K562 (cell line): ENCODE data around the gene AHNAK. TPM values are rescaled to one million over a fixed set of nuclear protein-coding genes. Genes with fewer than 3 reads are reported as not detected.

ENCODE experiments used
- DNMT1 ChIP-seq: fragments of 450-650 bp; IDR thresholded peaks from 2 replicates; pipeline ENCODE4 v1.6.1; 2016; ENCODE audit warnings: antibody characterized with exemption, mild to moderate bottlenecking
- PCBP2 ChIP-seq: fragments of 200-400 bp; formaldehyde crosslinking; IDR thresholded peaks from 2 replicates; pipeline ENCODE4 v1.6.1; 2018; ENCODE audit warnings: low read length, low read depth, mild to moderate bottlenecking, moderate library complexity; ENCODE audit not compliant: poor library complexity, severe bottlenecking
- PHF8 ChIP-seq: fragments of 200-600 bp; sonication (generic); IDR thresholded peaks from 2 replicates; pipeline ENCODE4 v1.6.1; 2012; ENCODE audit warnings: mixed run types, mild to moderate bottlenecking, inconsistent platforms, low read length, moderate library complexity, borderline replicate concordance
- POU5F1 ChIP-seq: fragments of 150-350 bp; IDR thresholded peaks from 2 replicates; pipeline ENCODE4 v1.6.1; 2014; ENCODE audit warnings: borderline replicate concordance, low read length, low read depth, mild to moderate bottlenecking; ENCODE audit not compliant: partially characterized antibody
- ZMIZ1 ChIP-seq, 2 experiments: fragments of 150-350 bp in 1 of 2; IDR thresholded peaks; 2 replicates each; pipeline ENCODE4 v1.6.1; 2012 to 2016; ENCODE audit warnings: low read depth in 2 of 2, low read length in 2 of 2, mild to moderate bottlenecking in 1 of 2, moderate library complexity in 1 of 2
- ZNF140 ChIP-seq: fragments of 250-450 bp; sonication (Bioruptor Pico); IDR thresholded peaks from 2 replicates; pipeline ENCODE4 v1.8.0; 2021; ENCODE audit warnings: moderate library complexity, mild to moderate bottlenecking, inconsistent platforms
- polyA plus RNA-seq, 8 experiments: library from polyadenylated mRNA; depleted of rRNA in 4 of 8; stranded (reverse) in 5 of 8; unstranded in 3 of 8; fragments of >200 nt; fragmentation: Nextera tagmentation in 2 of 8; fragmentation: Illumina TruSeq in 1 of 8; extraction: Ambion mirVana in 2 of 8; extraction: Trizol in 1 of 8; gene quantifications; 2 replicates each; pipeline versions ENCODE4 v1.2.1 to v1.2.3, GENCODE V29; 2011 to 2014; ENCODE audit warnings: inconsistent platforms in 1 of 8, missing spikeins in 1 of 8
- total RNA-seq, 7 experiments: library from RNA; depleted of rRNA in 6 of 7; stranded (reverse); fragments of >200 nt in 6 of 7; fragmentation: Illumina TruSeq in 2 of 7; extraction: Trizol in 2 of 7; gene quantifications; 2 replicates each; pipeline versions ENCODE4 v1.2.1 to v1.2.3, GENCODE V29; 2011 to 2021; ENCODE audit warnings: low replicate concordance in 1 of 7
- TF ChIP-seq, protein P1 (sequence below), 2 experiments: fragments of 450-650 bp; IDR thresholded peaks; 2 replicates each; pipeline ENCODE4 v1.6.1; 2018; ENCODE audit warnings: mild to moderate bottlenecking in 2 of 2, low read depth in 1 of 2; ENCODE audit not compliant: partially characterized antibody in 2 of 2

AHNAK gene
- total and polyA plus RNA-seq, 9 of the 15 experiments (the other 6 are each of a cell fraction or from before 2014, with no cell fraction given) = 1.5 to 89.7 (median 45.0) TPM

DNA sequence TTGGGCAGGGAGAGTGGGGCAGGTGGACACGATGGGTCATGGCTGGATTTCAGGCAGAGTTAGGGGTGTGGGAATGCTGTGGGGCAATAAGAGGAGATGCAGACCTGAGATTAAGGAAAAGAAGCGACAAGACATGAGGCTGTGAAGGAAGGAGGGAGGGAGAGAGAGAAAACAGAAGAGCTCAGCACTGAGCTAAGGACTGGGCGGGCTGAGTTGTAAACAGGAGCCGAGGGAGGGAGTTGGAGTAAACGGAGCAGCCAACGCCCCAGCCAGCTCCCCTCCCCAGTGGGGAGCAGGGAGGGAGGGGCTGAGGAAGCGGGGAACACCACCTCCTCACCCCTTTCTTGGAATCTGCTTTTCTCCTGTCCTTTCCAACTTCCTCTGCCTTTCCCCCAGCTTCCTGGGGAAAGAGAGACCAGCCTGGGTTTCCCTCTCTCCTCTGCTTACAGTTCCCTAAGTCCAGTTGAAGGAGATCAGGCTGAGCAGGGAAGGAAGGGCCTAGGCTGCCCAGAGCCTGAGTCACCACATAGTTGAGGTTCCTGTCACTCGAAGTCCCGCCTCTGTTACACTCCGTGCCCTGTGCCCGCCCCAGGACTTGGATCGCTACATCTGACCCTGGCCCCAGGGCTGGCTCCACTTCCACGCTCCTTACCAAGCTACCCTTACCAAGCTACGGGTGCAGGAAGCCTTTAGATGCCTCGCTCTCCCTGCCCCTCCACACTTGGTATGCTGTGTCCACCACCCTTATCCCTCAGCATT lies 6.7 kb upstream of the AHNAK start (continued):
- TF ChIP-seq, protein P1, sequence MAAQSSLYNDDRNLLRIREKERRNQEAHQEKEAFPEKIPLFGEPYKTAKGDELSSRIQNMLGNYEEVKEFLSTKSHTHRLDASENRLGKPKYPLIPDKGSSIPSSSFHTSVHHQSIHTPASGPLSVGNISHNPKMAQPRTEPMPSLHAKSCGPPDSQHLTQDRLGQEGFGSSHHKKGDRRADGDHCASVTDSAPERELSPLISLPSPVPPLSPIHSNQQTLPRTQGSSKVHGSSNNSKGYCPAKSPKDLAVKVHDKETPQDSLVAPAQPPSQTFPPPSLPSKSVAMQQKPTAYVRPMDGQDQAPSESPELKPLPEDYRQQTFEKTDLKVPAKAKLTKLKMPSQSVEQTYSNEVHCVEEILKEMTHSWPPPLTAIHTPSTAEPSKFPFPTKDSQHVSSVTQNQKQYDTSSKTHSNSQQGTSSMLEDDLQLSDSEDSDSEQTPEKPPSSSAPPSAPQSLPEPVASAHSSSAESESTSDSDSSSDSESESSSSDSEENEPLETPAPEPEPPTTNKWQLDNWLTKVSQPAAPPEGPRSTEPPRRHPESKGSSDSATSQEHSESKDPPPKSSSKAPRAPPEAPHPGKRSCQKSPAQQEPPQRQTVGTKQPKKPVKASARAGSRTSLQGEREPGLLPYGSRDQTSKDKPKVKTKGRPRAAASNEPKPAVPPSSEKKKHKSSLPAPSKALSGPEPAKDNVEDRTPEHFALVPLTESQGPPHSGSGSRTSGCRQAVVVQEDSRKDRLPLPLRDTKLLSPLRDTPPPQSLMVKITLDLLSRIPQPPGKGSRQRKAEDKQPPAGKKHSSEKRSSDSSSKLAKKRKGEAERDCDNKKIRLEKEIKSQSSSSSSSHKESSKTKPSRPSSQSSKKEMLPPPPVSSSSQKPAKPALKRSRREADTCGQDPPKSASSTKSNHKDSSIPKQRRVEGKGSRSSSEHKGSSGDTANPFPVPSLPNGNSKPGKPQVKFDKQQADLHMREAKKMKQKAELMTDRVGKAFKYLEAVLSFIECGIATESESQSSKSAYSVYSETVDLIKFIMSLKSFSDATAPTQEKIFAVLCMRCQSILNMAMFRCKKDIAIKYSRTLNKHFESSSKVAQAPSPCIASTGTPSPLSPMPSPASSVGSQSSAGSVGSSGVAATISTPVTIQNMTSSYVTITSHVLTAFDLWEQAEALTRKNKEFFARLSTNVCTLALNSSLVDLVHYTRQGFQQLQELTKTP (IDR thresholded peaks at IDR 0.05; ENCODE audit: low read depth in 1 of 2, partially characterized antibody in 2 of 2) = peak in 1 of 2 experiments; percentile 87
- TF ChIP-seq ZMIZ1 (IDR thresholded peaks at IDR 0.05; ENCODE audit: low read depth in 2 of 2, low read length in 2 of 2) (peak in 1 of 2 experiments; percentile 53; a peak in 1 of 4 replicates), PHF8 (peak; percentile 47; the same call in 1 of the 2 replicates), DNMT1 (0 out of 2 replicates have a peak, but pooled peaks have one; percentile 36), PCBP2 (no peak), POU5F1 (peak; percentile 57), ZNF140 (CRISPR knock-in tag) (no peak)
